Body of pancreas (tissue), 4 donors: ENCODE results near the gene CAV2. TPM values are rescaled to one million over a fixed set of nuclear protein-coding genes. Genes with fewer than 3 reads are reported as not detected.

Source experiments
- ATAC-seq: fragments of 150-250 bp; one replicate; pipeline ENCODE4 v1.9.1; 2016
- DNase-seq, 4 donors: peaks; one replicate each; pipeline ENCODE4 v3.0.0-alpha.2; 2019
- H3K27ac ChIP-seq, 4 donors: fragments of 200-600 bp; sonication (generic); 1 replicate in 3 of 4; 2 replicates in 1 of 4; pipeline versions ENCODE4 v1.5.1 to v1.6.1; 2016 to 2019; ENCODE audit warnings: mild to moderate bottlenecking in 1 of 4, mixed read lengths in 1 of 4, moderate library complexity in 1 of 4
- H3K27me3 ChIP-seq, 2 donors: fragments of 200-600 bp; sonication (generic); one replicate each; pipeline ENCODE4 v1.6.0; 2016; ENCODE audit warnings: mild to moderate bottlenecking in 1 of 2
- H3K36me3 ChIP-seq, 2 donors: fragments of 200-600 bp; sonication (generic); replicated peaks in 1 of 2; 2 replicates each; pipeline ENCODE4 v1.5.1; 2016; ENCODE audit warnings: low read depth in 2 of 2; ENCODE audit not compliant: insufficient read depth in 1 of 2
- H3K4me1 ChIP-seq: fragments of 200-600 bp; sonication (generic); one replicate; pipeline ENCODE4 v1.6.0; 2016
- H3K4me3 ChIP-seq, 2 donors: fragments of 200-600 bp; sonication (generic); 1 replicate in 1 of 2; 2 replicates in 1 of 2; pipeline ENCODE4 v1.5.1; 2016 to 2019
- H3K9me3 ChIP-seq, 3 donors: fragments of 200-600 bp; sonication (generic); 1 replicate in 2 of 3; 2 replicates in 1 of 3; pipeline ENCODE4 v1.5.1; 2016
- POLR2A ChIP-seq, 3 donors: fragments of 450-650 bp; IDR thresholded peaks; one replicate each; pipeline ENCODE4 v1.6.1; 2016; ENCODE audit warnings: antibody characterized with exemption in 3 of 3, mild to moderate bottlenecking in 2 of 3
- WGBS, 2 donors: methylation state at CpG; one replicate each; pipeline ENCODE4 v1.1.5; 2017; 5-methylcytosine and 5-hydroxymethylcytosine counted together
- intact Hi-C: fragments of 100-400 bp; cut with DNase I; formaldehyde crosslinking; loops from one replicate; pipeline ENCODE4 v1.15.1; 2023
- total RNA-seq, 2 donors: library from RNA; depleted of rRNA; stranded (reverse); fragments of >200 nt; gene quantifications; one replicate each; pipeline ENCODE4 v1.1.0, GENCODE V29; 2016
- TF ChIP-seq, protein P1 (sequence below), 7 experiments: fragments of 450-650 bp in 4 of 7; fragments of 200-600 bp in 3 of 7; sonication (generic) in 3 of 7; IDR thresholded peaks; one replicate each; pipeline ENCODE4 v1.5.1; 2016 to 2019; ENCODE audit warnings: antibody characterized with exemption in 7 of 7

Gene CAV2
- total RNA-seq, 2 donors from 2014 or later: 47.0 to 51.1 TPM

DNA sequence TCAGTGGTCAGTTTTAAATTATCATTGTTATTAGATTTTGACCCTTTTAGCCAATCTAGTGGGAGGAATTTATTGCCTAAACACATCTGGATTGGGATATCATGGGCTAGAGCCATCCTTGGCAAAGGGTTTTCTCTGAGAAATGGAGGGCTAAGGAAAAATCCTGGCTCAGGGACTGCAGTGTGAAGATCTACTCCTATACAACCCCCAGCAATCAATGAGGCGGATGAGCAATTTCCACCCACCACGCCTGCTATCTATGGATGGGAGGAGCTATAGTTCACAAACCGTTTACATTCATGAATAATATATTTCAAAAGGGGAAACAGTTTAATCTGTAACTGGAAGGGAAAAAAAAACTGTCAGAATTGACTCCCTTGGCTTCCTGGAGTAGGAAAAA, 28.0 kb downstream of the CAV2 start:
- H3K27me3 ChIP-seq: no peaks in the 10 kb centered on the region
- H3K9me3 ChIP-seq: no peaks in the 10 kb centered on the region
- H3K4me1 ChIP-seq: peaks cover 19% of the 10 kb centered on the region
- no peaks in the 10 kb centered on the region for H3K36me3 ChIP-seq
- ATAC-seq: no peak
- intact Hi-C loops: loop anchor here (10.0 kb wide), 1 partner anchor 263 kb away; no protein-coding TSS in a partner anchor
- H3K4me3 ChIP-seq: no peak overlapping the region
- no peak overlapping the region for H3K27ac ChIP-seq
- no peak for TF ChIP-seq POLR2A (IDR thresholded peaks at IDR 0.05)
- DNase-seq: no peak
- 64 to 71% methylated on average over 3 of the region's 3 CpGs for WGBS, 2 donors

DNA sequence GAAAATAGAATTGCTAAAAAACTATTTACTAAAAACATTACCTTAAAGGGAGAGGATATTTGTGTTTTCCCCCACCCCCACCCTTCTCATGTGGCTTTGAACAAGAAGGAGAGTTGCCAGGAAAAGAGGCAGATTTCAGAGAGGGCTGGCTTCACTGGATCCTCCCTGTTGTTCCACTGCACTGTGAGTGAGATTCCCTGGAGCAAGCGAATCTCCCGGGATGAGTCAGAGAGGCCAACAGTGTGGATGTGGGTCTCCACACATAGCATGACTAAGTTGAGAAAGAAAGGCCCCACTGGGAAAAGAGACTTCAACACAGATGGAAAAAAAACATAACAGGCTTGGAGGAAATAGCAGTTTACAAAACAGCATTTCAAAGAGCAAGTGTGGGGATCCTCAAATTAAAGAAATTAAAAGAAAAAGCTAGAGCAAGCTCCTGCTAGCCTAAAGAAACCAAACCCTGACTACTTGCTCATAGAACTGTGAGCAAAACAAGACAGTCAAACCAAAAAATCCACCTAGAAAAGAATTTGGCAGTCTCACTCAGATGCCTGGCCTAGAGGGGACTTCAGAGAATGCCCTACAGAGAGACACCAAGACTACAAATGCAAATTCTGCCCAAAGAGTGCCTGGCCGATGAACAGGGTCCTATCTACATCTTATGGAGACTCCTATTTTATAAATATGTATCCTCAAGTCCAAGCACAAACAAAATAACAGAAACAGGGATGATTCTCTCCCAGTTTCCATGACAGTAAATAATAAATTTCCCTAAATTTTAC, 28.7 kb downstream of the CAV2 start:
- 74 to 80% methylated on average over 3 of the region's 3 CpGs for WGBS, 2 donors
- H3K27ac ChIP-seq: no peak overlapping the region

DNA sequence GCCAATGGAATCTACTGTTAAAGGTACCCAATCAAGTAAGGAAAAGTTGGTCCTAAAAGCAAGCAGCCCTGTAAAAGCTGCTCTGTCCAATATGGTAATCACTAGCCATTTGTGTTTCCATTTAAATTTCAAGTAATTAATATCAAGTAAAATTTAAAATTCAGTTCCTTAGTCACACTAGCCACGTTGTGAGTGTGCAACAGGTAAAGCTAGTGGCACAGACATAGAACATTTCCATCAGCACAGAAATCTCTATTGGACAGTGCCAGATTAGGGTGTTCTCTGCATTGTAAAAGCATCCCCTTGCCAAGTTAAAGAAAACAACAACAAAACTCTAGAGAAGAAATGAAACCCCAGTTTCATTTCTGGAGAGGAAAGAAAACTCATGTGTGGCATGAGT, 29.7 kb downstream of the CAV2 start:
- no peak for TF ChIP-seq POLR2A (IDR thresholded peaks at IDR 0.05)
- TF ChIP-seq, protein P1, sequence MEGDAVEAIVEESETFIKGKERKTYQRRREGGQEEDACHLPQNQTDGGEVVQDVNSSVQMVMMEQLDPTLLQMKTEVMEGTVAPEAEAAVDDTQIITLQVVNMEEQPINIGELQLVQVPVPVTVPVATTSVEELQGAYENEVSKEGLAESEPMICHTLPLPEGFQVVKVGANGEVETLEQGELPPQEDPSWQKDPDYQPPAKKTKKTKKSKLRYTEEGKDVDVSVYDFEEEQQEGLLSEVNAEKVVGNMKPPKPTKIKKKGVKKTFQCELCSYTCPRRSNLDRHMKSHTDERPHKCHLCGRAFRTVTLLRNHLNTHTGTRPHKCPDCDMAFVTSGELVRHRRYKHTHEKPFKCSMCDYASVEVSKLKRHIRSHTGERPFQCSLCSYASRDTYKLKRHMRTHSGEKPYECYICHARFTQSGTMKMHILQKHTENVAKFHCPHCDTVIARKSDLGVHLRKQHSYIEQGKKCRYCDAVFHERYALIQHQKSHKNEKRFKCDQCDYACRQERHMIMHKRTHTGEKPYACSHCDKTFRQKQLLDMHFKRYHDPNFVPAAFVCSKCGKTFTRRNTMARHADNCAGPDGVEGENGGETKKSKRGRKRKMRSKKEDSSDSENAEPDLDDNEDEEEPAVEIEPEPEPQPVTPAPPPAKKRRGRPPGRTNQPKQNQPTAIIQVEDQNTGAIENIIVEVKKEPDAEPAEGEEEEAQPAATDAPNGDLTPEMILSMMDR (IDR thresholded peaks at IDR 0.05): no peak
- peaks cover 19% of the 10 kb centered on the region for H3K4me1 ChIP-seq
- H3K27ac ChIP-seq: no peak overlapping the region
- DNase-seq (no peak), ATAC-seq (no peak)
- H3K4me3 ChIP-seq: no peak overlapping the region
- H3K36me3 ChIP-seq: no peaks in the 10 kb centered on the region
- H3K27me3 ChIP-seq: no peaks in the 10 kb centered on the region
- no peaks in the 10 kb centered on the region for H3K9me3 ChIP-seq
- intact Hi-C loops: loop anchor here (10.0 kb wide), 1 partner anchor 264 kb away; no protein-coding TSS in a partner anchor
- 58 to 67% methylated on average over 1 of the region's 1 CpG for WGBS, 2 donors

More for the DNA sequence above, 28.7 kb downstream of the CAV2 start:
- Histone ChIP-seq H3K9me3 (no peaks in the 10 kb centered on the region), H3K4me3 (no peak overlapping the region), H3K4me1 (peaks cover 19% of the 10 kb centered on the region), H3K27me3 (no peaks in the 10 kb centered on the region), H3K36me3 (no peaks in the 10 kb centered on the region)
- ATAC-seq (no peak), DNase-seq (peak in 3 of 4 donors; percentile 19 to 46 (median 21))
- intact Hi-C loops: loop anchor here (10.0 kb wide), 1 partner anchor 263 kb away; no protein-coding TSS in a partner anchor
- no peak for TF ChIP-seq POLR2A (IDR thresholded peaks at IDR 0.05)
- TF ChIP-seq, protein P1 (IDR thresholded peaks at IDR 0.05): no peak

DNA sequence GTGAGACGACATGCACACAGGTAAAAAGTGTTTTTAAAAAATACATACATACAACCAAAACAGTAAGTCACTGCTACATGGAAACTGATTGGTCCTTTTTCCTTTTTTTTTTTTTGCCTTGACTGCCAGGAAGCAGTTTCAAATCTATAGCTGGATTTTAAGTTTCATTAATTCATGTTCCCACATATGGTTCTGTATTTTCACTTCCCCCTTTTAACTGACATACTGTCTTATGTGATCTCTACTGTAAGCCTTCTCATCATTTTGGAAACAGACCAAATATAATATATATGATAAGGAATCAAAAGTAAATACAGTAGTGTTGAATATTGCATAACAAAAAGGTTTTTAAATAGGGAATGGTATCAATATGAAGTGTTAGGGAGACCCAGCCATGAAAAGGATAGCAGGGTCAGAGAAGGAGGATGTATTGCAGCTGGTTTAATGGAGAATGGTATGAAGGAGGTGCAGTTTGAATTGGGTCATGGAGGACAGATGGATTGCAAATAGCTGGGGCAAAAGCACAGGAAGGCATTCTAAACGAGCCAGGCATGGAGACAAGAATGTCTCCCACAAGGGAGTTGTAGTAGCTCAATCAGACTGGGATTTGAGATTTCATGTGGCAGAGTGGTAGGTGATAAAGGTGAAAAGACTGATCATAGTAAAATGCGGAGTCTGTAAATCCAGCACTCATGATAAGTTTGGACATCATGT, 30.7 kb downstream of the CAV2 start:
- no peak for ATAC-seq
- H3K4me3 ChIP-seq: no peak overlapping the region

More for the DNA sequence above, 30.7 kb downstream of the CAV2 start:
- 78 to 79% methylated on average over 3 of the region's 3 CpGs for WGBS, 2 donors
- Histone ChIP-seq H3K9me3 (no peaks in the 10 kb centered on the region), H3K27ac (no peak overlapping the region), H3K4me1 (peaks cover 11% of the 10 kb centered on the region), H3K27me3 (no peaks in the 10 kb centered on the region), H3K36me3 (no peaks in the 10 kb centered on the region)
- intact Hi-C loops: no loop called here
- no peak for DNase-seq
- TF ChIP-seq, protein P1 (IDR thresholded peaks at IDR 0.05): no peak
- no peak for TF ChIP-seq POLR2A (IDR thresholded peaks at IDR 0.05)
